ENCODE measurements around the gene MTG2. TPM values are rescaled to one million over a fixed set of nuclear protein-coding genes. Genes with fewer than 3 reads are reported as not detected.

Gene MTG2, protein sequence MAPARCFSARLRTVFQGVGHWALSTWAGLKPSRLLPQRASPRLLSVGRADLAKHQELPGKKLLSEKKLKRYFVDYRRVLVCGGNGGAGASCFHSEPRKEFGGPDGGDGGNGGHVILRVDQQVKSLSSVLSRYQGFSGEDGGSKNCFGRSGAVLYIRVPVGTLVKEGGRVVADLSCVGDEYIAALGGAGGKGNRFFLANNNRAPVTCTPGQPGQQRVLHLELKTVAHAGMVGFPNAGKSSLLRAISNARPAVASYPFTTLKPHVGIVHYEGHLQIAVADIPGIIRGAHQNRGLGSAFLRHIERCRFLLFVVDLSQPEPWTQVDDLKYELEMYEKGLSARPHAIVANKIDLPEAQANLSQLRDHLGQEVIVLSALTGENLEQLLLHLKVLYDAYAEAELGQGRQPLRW
- 27.5 TPM for total RNA-seq

DNA sequence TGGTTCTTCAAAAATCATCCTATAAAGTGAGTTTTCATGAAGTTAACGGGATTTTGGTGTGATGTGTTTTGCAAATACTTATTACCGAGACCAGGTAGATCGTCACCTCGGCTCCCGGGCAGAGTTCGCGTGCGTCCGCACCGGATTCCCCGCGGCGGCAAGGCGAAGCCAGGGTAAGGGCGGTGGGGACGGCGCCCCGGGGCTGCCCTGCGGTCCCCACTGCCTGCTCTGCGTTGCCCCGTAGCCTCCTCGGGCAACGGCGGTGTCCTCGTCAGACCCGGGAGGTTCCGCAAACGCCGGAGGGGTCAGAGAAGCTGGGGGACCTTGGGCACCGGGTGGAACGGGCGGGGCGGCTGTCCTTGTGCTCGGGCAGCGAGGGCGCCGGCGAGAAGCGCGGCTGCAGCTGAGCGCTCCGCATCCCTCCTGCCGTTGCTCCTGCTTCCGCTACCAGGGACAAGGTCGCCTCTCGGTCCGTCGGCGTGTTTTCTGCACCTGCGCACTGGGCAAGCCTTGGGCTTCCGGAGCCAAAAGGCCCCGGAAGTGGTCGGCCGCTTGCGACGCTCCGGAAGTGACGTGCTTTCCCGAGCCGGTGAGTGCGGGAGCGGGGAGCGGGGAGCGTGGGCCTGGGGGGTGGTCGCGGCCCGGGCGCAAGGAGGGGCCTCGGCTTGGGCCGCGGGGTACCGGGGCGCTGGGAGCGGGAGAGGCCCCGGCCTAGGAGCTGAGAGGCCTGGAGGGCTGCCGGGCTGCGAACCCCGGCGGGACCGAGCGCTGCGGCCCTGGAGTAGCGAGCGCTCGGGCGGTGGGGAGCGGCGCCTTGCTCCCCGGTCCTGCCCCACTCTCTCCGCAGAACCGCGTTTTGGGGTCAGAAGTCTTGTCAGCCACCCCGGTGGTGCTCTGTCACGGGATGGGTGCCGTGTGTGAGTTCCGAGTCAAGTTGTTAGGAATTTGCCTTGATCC is at the start of gene MTG2:
TSS of gene MTG2 (plus strand) at position 560 of the 957 bp plus-strand sequence. CDS start 10,393 bp downstream, outside the sequence.

GRCh38 chr20:62143081-62143956 is 39.5 kb upstream of the MTG2 start, which contains the start of the genes PSMA7 and SS18L1:
TSS of gene PSMA7 (minus strand) at chr20:62143394. CDS start at chr20:62143303, 91 bp downstream.
TSS of gene SS18L1 (plus strand) at chr20:62143769. CDS start at chr20:62143821, 52 bp downstream.

GRCh38 chr20:62219992-62220665 is 37.3 kb downstream of the MTG2 start, which contains the start of gene HRH3:
TSS of gene HRH3 (minus strand) at chr20:62220278. CDS start at chr20:62219970, 308 bp downstream.

GRCh38 chr20:62237801-62238568 is 55.2 kb downstream of the MTG2 start, which contains the start of gene OSBPL2:
TSS of gene OSBPL2 (plus strand) at chr20:62238521. CDS start at chr20:62256185, 17,664 bp downstream.

Other genes starting within 250 kb of the MTG2 start
- 23.5 TPM for gene TAF4, start 117.1 kb upstream of the MTG2 start, total RNA-seq
- 85.1 TPM for gene LSM14B, start 60.6 kb upstream of the MTG2 start, total RNA-seq
- gene PSMA7, start 39.6 kb upstream of the MTG2 start, total RNA-seq, result 102 TPM
- gene SS18L1, start 39.3 kb upstream of the MTG2 start, total RNA-seq, result 98.3 TPM
- 0.31 TPM for gene HRH3, start 37.2 kb downstream of the MTG2 start, total RNA-seq
- 45.1 TPM for gene OSBPL2, start 55.5 kb downstream of the MTG2 start, total RNA-seq
- 36.3 TPM for gene ADRM1, start 120.0 kb downstream of the MTG2 start, total RNA-seq
- 44.4 TPM for gene LAMA5, start 184.3 kb downstream of the MTG2 start, total RNA-seq
- 486 TPM for gene RPS21, start 204.1 kb downstream of the MTG2 start, total RNA-seq
- 7.2 TPM for gene CABLES2, start 224.3 kb downstream of the MTG2 start, total RNA-seq
- gene RBBP8NL, start 244.5 kb downstream of the MTG2 start, total RNA-seq, result not detected